Left lung (tissue), 10 donors: ENCODE results near the gene PLK1. TPM values are rescaled to one million over a fixed set of nuclear protein-coding genes. Genes with fewer than 3 reads are reported as not detected.
A peak's percentile ranks its signal among the peaks of the same experiment; 100 is the strongest.
"Not testable (repeated sequence)": the region's sequence is repeated elsewhere in the genome, so short reads cannot be mapped to it uniquely, and the experiment has no call there.

Source experiments
- ATAC-seq: fragments of 200-7000 bp; cut with Tn5 transposase; one replicate; pipeline ENCODE4 v1.9.1; 2020; ENCODE audit warnings: moderate library complexity
- DNase-seq, 4 donors: peaks; one replicate each; pipeline ENCODE4 v3.0.0-alpha.2; 2013 to 2020
- H3K27ac ChIP-seq, 2 donors: fragments of 200-600 bp; sonication (generic) in 1 of 2; one replicate each; pipeline versions ENCODE4 v1.5.0 to v1.8.0; 2020 to 2021
- H3K27me3 ChIP-seq, 2 donors: fragments of 200-600 bp; sonication (generic) in 1 of 2; one replicate each; pipeline versions ENCODE4 v1.5.0 to v1.8.0; 2020 to 2021
- H3K36me3 ChIP-seq, 2 donors: fragments of 200-600 bp; sonication (generic) in 1 of 2; one replicate each; pipeline versions ENCODE4 v1.5.0 to v1.8.0; 2020 to 2021
- H3K4me1 ChIP-seq, 2 donors: fragments of 200-600 bp; one replicate each; pipeline ENCODE4 v1.8.0; 2021
- H3K4me3 ChIP-seq, 2 donors: fragments of 200-600 bp; sonication (generic) in 1 of 2; one replicate each; pipeline versions ENCODE4 v1.5.0 to v1.8.0; 2020 to 2021; ENCODE audit warnings: mild to moderate bottlenecking in 1 of 2
- H3K9me3 ChIP-seq, 2 donors: fragments of 200-600 bp; sonication (generic) in 1 of 2; one replicate each; pipeline versions ENCODE4 v1.5.0 to v1.8.0; 2020 to 2021
- CTCF ChIP-seq, 2 donors: fragments of 200-600 bp; sonication (generic) in 1 of 2; IDR thresholded peaks; one replicate each; pipeline versions ENCODE4 v1.5.0 to v1.8.0; 2021; ENCODE audit warnings: antibody characterized with exemption in 2 of 2
- intact Hi-C, 2 donors: fragments of 100-400 bp; cut with DNase I; formaldehyde crosslinking; loops; one replicate each; pipeline versions ENCODE4 v1.11.2 to v1.14.2; 2022
- polyA plus RNA-seq, 6 donors: library from polyadenylated mRNA; unstranded; fragments of 120-200 nt; gene quantifications; one replicate each; pipeline ENCODE4 v1.2.1, GENCODE V29; 2013; ENCODE audit not compliant: insufficient read length in 6 of 6
- total RNA-seq, 2 donors: library from RNA; stranded (reverse); fragmentation: NEBNext Ultra II Directional; extraction: Animal tissue kit (Norgen Biotek cat#: 25700); gene quantifications; one replicate each; pipeline ENCODE4 v1.2.1, GENCODE V29; 2021
- donor health status: DM: no; HTN: yes; CAD: no.
- donor health status: DM: no; HTN: no; CAD: no.

PLK1 gene
- total and polyA plus RNA-seq, 8 donors, result 3.0 to 52.5 (median 22.6) TPM

GRCh38 chr16:23712976-23713375 is 34.3 kb downstream of the PLK1 start, which contains the start of gene ERN2:
ERN2 (minus strand) TSS chr16:23713222; CDS start chr16:23713187, 35 bp downstream.
- peak in 1 of 4 donors; percentile 79 for DNase-seq

GRCh38 chr16:23716484-23716883 is 37.8 kb downstream of the PLK1 start:
- DNase-seq, result no peak
- Histone ChIP-seq H3K9me3 (no peaks in the 10 kb centered on the region), H3K27me3 (peaks cover 13 to 78% of the 10 kb centered on the region in 2 donors), H3K27ac (no peak overlapping the region), H3K4me1 (no peaks in the 10 kb centered on the region), H3K4me3 (no peak overlapping the region), H3K36me3 (no peaks in the 10 kb centered on the region)
- intact Hi-C loops, result no loop called here
- TF ChIP-seq CTCF (IDR thresholded peaks at IDR 0.05), result no peak
- ATAC-seq, result no peak

More at GRCh38 chr16:23712976-23713375, 34.3 kb downstream of the PLK1 start, which contains the start of gene ERN2:
- intact Hi-C loops, result no loop called here
- Histone ChIP-seq H3K9me3 (peaks cover 0 to 18% of the 10 kb centered on the region in 2 donors), H3K27me3 (peaks cover 13 to 73% of the 10 kb centered on the region in 2 donors), H3K36me3 (no peaks in the 10 kb centered on the region), H3K4me3 (no peak within 1 kb of the TSS), H3K27ac (no peak within 1 kb of the TSS), H3K4me1 (no peaks in the 10 kb centered on the region)
- no peak for ATAC-seq
- no peak for TF ChIP-seq CTCF (IDR thresholded peaks at IDR 0.05)

- H3K4me3 ChIP-seq, ATAC-seq, DNase-seq, H3K4me1 ChIP-seq, H3K27ac ChIP-seq, H3K36me3 ChIP-seq: not testable (repeated sequence)
- intact Hi-C loops, result loop anchor here in 1 of 2 donors (10.0 kb wide), 1 partner anchor 532 kb away; the partner anchor contains the start of gene CACNG3
- H3K27me3 ChIP-seq, result peaks cover 0 to 22% of the 10 kb centered on the region in 2 donors
- peaks cover 0 to 16% of the 10 kb centered on the region in 2 donors for H3K9me3 ChIP-seq
Observed at GRCh38 chr16:23722613-23723240, 44.0 kb downstream of the PLK1 start.

- peaks cover 0 to 16% of the 10 kb centered on the region in 2 donors for H3K9me3 ChIP-seq
- no peak overlapping the region for H3K27ac ChIP-seq
- intact Hi-C loops, result loop anchor here in 1 of 2 donors (10.0 kb wide), 1 partner anchor 531 kb away; the partner anchor contains the start of gene CACNG3
- H3K36me3 ChIP-seq, result no peaks in the 10 kb centered on the region
- H3K4me1 ChIP-seq, result no peaks in the 10 kb centered on the region
- DNase-seq, result no peak
- no peak for ATAC-seq
- H3K4me3 ChIP-seq, result no peak overlapping the region
- peaks cover 0 to 8% of the 10 kb centered on the region in 2 donors for H3K27me3 ChIP-seq
- TF ChIP-seq CTCF (IDR thresholded peaks at IDR 0.05), result no peak
Observed at GRCh38 chr16:23724096-23724784, 45.6 kb downstream of the PLK1 start.

- Histone ChIP-seq H3K27ac (no peak overlapping the region), H3K4me3 (no peak overlapping the region), H3K27me3 (peaks cover 0 to 10% of the 10 kb centered on the region in 2 donors), H3K9me3 (peaks cover 0 to 16% of the 10 kb centered on the region in 2 donors), H3K36me3 (no peaks in the 10 kb centered on the region), H3K4me1 (no peaks in the 10 kb centered on the region)
- ATAC-seq, result no peak
- DNase-seq, result no peak
- intact Hi-C loops, result loop anchor here in 1 of 2 donors (10.0 kb wide), 1 partner anchor 530 kb away; the partner anchor contains the start of gene CACNG3
- TF ChIP-seq CTCF (IDR thresholded peaks at IDR 0.05), result no peak
Observed at GRCh38 chr16:23724785-23725131, 46.1 kb downstream of the PLK1 start.
